ENCODE results near the gene TSPAN18. TPM values are rescaled to one million over a fixed set of nuclear protein-coding genes. Genes with fewer than 3 reads are reported as not detected.

Gene TSPAN18
- total RNA-seq, 1 donor from 2014 or later: 26.3 TPM

DNA sequence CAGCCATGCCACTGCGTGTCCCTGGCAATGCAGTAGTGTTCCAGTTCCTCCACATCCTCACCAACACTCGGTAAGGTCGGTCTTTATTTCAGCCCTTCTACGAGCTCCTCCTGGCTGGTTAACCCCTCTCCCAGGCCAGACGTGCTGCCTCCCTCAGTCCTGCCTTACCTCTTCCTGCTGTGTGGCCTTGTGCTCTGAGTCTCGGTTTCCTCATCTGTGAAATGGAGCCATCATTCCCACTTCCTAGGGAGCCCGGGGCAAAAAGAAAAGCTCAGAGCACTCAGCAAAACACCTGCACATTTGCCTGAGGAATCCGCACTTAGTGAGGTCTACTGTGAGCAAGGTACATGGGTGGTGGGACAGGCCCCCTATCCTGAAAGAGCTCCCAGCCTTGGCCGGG lies 214.1 kb downstream of the TSPAN18 start:
- DNase-seq (ENCODE audit: low read depth in 2 of 2): no peak

DNA sequence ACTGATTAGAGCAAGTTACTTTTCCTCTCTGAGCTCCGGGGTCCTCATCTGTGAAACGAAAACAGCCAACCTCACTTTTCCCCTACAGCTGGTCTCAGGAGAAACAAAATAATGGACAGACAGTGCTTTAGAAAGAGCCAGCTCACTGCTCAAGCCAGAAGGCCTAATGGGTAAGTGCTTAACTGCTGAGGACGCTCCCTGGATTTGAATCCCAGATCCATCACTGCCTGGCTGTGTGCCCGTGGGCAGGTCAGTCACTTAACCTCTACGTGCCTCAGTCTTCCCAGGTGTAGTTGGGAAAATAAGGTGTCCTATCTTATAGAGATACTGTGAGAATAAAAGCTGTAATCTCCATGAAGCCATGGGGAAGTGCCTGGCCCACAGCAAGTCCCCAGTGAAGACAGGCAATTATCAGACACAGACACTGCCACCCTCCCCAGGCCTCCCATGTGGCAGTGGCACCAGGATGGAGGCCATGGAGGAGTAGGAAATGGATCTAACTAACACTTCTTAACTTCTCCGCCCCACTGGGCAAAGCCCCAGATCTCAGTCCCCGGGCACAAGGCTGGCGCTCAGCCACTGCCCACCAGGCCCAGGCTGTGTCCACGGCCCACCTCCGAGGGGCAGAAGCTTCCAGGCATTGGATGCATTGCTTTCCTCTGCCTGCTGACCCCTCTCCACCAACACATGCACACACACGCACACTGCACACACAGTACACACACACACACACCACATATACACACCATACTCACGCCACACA lies 214.7 kb downstream of the TSPAN18 start:
- no peak for DNase-seq (ENCODE audit: low read depth in 2 of 2)

DNA sequence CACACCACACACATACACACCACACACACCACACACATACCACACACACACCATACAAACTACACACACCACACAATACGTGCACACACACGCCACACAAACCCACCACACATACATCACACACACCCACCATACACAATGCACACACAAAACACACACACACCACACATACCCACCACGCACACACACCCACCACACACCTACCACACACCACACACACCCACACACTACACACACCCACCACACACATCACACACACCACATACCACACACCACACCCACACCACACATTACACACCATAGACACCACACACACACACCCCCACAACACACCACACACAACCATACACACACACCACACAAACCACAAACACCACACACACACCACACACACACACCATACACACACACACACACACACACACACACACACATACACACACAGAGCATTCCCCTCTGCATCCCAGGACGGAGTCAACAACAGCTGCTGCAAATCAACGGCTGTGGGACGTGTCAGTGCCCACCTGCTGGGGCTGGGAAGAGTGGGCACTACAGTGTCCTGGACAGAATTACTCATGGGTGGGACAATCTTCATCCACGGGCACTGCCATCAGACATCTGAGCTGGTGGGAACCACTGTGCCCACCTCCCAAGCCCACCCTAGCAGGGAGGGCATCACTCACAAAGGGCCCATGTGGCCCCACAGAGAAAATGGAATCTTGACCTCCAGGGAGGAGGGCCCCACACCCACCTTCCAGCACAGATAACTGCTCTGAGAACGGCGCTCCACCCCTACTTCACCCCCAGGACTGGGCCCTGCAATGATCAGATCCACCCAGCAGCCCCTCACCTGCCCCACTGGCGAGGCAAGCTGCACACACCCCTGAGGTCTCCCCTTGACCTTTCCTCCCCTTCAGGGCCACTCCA lies 215.5 kb downstream of the TSPAN18 start:
- DNase-seq (ENCODE audit: low read depth in 2 of 2): no peak

DNA sequence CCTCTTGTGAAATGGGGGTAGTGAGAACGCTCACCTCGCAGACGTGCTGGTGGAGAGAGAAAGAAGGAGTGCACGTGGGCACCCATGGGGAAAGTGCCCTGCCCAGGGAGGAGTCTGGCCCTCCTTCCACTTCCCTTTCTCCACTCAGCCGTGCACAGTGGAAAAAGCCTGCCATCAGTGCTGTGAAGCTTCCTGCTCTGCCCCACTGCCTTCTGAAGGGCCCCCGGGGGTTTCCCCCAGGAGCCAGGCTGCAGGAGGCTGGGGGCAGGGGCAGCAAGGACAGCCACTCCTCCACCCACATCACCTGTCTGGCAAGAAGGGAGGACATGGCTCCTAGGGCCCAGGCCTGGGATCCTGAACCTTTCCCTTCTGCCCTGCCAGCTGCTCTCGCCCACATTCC lies 216.4 kb downstream of the TSPAN18 start:
- DNase-seq (ENCODE audit: low read depth in 2 of 2): peak in 1 of 2 donors; percentile 30

DNA sequence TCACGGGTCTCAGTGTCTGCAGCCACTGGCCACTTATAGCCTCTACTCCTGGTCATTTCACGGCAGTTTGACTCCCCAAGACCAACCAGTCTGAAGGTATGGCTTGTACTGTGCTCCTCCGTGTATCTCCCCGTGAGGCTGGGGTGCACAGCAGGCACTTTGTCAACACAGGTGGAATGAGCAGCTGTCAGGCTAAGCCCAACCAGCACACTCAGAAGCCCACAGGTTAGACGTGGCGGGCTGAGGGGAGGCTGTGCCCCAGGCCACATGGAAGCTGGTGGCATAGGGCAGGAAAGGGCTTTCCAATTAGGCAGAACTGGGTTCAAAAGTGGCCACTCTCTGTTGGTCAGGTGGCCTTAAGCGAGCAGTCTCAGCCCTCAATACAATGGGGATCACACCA lies 216.9 kb downstream of the TSPAN18 start:
- DNase-seq (ENCODE audit: low read depth in 2 of 2): no peak

DNA sequence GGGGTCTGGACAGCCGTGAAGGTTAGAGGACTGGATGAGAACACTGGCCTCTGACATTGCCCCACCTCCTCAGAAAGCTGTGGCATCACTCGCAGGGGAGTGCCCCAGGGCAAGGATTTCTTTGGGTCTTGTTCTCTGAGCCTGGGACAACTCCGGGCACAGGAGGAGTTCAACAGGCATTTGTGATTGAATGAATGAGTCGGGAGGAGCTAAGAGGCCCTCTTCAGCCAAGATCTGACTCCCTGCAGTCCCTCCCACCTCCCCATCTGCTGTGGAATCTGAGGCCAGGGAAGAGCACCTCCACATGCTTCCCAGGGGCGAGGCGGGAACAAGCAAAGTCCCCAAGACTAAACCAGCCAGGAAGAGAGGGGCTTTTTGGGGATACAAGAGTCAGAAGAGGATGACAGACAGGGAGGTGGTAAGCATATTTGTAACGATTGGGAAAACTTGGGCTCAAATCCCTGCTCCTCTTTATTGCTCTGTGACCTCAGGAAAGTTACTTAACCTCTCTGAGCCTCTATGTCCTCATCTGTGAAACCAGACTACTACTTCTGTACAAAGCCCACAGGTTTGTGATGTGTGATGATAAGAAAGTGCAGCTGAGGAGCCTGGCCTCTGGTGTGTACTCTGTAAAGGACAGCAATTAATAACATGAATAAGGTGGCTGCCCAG lies 217.6 kb downstream of the TSPAN18 start:
- DNase-seq (ENCODE audit: low read depth in 2 of 2): no peak

DNA sequence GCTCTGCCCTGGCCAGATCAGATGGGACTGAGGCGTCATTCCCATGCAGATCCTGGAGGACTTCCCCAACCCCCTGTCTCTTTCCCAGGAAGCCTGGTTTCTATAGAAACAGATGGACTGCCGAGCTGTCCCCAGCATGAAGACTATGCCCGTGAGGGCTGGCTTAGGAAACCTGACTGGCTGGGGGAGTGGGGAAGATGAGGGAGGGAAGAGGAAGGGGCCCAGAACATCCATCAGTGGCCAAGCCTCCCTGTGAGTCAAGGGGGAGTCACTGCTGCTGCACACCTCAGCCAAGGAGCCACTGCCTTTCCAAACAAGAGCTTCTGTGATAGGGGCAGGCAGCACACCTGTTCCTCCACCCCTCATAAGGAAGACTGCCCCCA lies 218.1 kb downstream of the TSPAN18 start:
- DNase-seq (ENCODE audit: low read depth in 2 of 2): no peak

DNA sequence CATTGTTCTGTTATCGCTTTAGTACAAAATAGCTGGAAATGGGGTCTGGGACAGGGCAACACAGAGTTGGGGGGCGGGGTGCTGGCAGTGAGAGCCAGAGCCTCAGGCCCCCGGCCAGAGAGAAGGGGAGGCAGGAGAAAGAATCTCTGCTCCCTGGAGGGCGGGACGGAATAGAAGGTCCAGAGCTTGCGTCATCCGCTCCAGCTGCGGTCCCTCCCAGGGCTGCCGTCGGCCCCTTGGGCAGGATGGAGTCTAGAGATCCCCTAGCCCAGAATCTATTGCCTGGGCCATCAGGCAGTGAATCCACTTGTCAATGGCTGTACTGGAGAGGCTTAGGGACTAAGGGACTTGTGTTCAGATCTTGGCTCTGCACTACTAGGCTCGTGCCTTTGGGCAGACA lies 218.9 kb downstream of the TSPAN18 start:
- no peak for DNase-seq (ENCODE audit: low read depth in 2 of 2)

DNA sequence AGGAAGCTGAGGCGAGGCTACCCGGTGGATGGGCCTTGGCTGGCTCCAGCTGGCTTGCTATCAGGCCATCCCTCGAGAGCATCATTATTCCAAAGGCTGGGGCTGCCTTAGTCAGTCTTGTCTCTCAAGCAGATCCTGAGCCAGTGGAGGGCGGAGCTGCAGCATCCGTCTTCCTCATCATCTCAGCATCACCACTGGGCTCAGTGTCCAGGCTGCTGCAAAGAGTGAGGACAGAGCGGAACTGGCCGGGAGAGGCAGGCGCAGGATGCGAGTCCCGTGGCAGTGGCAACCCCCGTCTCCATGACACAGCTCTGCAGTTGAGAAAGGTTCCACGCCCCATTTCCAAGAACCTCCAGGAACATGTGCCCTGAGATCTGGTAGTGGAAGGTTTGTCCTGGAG lies 219.5 kb downstream of the TSPAN18 start:
- no peak for DNase-seq (ENCODE audit: low read depth in 2 of 2)

DNA sequence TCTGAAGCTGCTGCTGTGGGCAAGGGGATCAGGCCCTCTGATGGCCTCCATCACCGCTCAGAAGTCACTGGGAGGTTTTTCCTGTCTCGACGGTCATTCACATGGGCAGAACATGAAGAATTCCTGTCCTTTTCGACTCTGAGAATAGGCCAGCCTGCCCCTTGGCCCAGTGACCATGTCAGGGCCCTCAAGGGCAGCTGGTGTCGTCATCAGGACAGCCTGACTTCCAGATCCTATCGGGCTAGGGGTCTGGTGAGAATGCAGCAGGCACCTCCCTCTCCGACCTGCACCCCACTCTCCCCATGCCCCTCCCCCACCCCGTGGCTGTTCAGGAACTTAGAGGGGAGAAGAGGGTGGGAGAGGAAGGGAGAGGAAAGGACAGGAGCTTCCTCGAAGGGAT lies 220.4 kb downstream of the TSPAN18 start:
- DNase-seq (ENCODE audit: low read depth in 2 of 2): no peak

DNA sequence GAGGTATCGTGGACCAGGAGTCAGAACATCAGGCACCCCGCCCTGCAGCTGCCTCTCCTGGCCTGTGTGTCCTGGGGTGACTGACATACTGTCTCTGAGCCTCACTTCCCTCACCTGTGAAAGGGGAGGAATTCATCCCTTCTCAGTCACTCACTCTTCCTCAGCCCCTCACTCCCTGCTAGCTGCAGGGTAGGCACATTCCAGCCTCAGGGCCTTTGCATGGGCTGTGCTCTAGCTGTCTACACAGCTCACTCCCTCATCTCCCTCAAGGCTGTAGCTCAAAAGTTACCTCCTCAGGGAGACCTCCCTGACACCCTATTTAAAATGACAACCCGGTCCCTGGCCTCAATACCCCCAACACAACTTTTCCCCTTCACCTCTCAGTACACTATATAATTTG lies 221.4 kb downstream of the TSPAN18 start:
- DNase-seq (ENCODE audit: low read depth in 2 of 2): no peak

DNA sequence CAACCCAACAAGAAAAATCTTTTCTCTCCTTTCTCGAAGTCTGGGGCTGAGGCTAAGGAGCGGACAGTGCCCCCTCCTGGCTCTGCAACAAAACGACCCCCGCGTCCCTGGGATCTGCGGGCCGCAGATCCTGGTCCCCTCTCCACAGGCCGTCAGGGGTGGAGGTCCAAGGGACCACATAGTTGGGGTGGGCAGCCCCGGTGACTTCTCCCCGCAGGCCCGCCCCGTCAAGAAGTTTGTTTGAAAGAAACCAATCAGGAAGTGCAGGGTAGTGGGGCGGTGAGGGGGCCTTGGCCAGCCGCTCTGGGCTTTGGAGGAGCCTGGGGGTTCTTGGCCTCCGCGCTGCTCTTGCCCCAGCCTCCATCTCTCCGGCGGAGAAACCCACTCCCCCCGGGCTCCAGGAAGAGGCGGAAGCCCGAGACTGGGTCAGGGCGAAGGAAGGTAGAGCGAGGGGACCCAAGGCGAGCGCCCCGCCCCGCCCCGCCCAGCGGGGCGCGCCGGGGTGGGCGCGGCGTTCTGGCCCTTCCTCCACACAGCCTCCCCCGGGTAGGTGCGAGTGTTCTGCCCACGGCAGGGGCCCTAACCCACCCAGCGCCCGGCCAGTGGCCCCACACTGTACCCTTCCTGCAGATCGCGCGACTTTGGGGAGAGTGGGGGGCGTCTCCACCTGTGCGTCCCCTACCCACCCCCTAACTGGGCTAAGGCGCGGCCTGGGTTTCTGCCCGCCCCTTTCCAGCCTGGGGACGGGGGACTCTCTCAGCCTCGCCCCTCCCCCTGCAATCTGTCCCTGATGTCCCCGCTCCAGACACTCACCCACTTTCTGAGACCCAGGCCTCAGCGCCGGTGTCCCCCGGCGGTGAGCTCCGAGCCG lies 222.6 kb downstream of the TSPAN18 start:
- DNase-seq (ENCODE audit: low read depth in 2 of 2): peak in 1 of 2 donors; percentile 42

DNA sequence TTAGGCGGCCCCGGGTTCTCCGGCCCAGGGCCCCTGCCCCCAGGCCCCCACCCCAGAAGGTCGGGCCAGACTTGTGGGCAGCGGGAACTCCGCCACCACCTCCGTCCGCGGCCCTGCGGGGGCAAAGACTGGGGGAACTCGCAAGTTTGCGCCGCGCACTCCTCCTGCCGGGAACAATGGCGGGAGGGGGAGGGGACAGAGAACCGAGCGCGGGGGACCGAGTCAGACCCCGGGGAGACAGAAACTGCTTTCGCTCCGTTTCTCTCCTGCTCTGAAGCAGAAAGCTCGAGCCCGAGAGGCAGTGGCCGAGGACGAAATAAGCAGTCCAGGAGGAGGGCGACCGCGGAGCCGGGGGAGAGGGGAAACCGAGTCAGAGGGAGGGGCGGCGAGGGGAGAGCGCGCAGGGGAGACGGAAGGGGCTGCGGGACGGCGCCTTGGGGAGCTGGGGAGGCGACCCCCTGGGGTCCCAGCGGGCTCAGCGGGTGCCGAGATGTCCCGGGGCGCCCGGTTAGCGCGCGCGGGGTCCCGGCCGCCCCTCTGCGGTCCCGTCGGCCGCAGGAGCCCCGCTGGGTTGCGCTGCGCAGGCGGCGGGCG lies 223.4 kb downstream of the TSPAN18 start:
- no peak for DNase-seq (ENCODE audit: low read depth in 2 of 2)

DNA sequence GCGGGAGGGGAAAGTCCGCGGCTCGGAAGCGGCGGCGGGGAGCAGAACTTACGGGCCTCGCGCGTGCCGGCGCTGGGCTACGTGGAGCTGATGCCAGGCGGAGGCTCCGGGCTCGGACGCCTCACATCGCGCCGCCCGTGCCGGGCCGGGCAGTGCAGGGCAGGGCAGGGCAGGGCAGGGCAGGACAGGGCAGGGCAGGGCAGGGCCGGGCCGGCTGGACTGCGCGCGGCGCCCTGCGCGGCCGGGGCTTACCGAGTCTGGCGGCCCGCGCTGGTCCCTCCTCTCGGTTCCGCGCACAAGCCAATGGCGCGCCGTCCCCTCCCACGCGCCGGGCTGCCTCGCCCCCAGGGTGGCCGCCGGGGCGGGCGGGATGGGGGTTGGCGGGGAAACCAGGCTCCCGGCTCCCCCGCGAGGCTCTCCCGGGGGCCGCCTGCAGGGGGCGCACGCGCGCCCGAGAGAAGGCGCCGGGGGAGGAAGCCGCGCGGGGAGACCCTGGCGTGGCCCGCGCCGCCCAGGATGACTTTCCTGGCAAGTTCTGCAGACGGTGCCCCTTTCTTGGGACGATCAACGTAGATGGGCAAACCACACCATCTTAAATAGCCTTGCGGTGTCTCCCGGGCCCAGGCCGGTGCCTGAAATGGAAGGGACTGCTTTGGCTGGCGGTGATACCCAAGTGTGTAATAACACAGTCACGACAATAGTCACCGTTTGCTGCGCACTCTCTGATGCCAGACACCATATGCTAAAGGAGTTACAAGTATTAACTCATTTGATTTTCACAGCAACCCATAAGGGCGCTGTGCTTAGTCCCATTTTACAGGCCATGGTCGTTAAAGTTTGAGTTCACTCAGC lies 224.1 kb downstream of the TSPAN18 start, which contains the start of gene TP53I11:
TSS of gene TP53I11 (minus strand) at position 259 of the 852 bp plus-strand sequence. CDS start 12,548 bp downstream, outside the sequence.
- DNase-seq (ENCODE audit: low read depth in 2 of 2): peak; percentile 28 to 81

DNA sequence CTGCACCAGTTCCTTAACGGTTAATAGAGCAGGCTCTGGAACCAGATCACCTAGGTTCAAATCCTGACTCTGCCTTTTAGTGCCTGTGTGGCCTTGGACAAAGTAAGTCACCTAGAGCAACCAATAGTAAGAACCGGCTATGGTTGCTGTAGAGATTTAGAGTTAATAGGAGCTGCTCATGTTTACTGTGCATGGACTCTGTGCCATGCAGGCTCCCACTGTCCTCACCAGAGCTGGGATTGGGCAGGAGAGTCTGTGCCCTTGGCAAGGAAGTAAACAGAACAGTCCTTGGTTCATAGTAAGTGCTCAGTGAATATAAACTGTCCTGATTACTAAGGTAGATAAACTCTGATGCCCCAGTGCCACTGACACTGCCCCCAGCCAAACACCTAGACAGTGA lies 225.3 kb downstream of the TSPAN18 start:
- DNase-seq (ENCODE audit: low read depth in 2 of 2): no peak

DNA sequence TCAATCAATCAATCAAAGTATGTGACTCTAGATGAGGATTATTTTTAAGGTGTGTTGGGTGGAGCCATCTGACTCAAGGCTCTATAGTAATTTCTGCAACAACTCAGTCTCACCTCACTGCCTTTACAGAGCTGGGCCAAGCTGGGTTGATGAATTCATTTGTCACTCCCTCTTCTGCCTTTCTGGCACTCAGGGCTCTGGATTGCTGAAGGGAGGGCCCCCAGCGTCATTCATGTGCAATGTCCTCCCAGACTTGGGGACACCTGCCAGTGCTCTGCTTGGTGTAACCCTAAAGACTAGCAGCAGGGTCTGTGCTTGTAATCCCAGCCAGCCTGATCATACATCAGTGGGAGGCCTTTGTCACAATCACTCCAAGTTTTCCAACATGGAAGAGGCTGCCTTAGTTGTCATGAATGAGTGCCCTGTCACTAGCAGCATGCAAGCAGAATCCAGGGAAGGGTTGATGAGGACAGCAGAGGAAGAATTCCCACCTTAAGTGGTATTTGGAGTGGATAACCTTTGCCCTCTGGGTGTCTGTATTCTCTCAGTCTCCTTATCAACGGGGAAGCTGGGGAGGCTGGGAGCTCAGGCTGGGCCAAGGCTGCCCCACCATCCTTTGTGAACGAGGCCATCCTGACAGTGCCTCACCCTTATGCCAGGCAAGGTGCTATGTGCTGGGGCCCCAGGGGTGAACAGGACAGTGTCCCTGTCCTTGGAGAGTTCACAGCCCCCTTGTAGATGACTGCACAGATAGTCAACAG lies 225.9 kb downstream of the TSPAN18 start:
- no peak for DNase-seq (ENCODE audit: low read depth in 2 of 2)

DNA sequence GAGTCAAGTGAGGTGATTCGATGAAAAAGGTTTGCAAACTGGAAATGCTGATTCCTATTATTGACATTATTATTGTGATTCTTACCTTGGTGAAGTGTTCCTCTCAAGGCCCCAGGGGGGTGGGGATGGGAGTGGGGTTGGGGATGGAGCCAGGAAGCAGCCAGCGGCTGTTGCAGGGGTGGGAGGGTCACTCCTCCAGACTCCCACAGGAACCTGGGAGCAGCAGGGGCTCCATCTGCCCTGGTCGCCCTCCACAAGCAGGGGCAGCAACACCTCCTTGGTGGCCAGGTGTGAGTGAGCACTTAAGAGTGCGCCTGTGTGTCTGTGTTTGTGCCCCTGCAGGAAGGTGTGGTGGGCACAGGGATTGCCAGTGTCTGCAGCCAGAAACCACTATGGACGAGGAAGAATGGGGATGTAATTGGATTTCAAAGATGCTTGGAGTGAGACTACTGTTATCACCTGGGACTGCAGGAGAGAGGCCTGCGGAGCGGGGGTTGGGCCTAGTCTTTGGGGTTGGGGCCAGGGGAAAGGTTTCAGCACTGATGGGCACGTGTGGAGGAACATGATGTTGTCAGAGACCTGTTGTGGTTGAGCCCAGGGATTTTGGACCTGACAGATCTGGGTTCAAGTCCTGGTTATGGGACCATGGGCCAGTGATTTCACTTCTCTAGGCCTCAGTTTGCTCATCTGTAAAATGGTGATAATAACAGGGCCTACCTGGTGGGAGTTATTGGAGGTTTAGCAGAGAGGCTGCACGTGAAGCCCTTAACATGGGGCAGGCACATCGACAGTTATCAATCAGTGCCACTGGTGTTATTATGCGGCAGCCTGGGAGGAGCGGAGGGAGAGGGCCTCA lies 227.5 kb downstream of the TSPAN18 start:
- DNase-seq (ENCODE audit: low read depth in 2 of 2): no peak
